Activated T-cell treated with anti-CD3 and anti-CD28 coated beads, Interleukin-2, amount 50 U/mL, for 24 hours (primary cell): ENCODE data around the gene SIAH1.
"Not testable (repeated sequence)": the region's sequence is repeated elsewhere in the genome, so short reads cannot be mapped to it uniquely, and the experiment has no call there.

Source experiments
- DNase-seq: peaks from one replicate; pipeline ENCODE4 v3.0.0-alpha.2; 2020
- H3K27ac Mint-ChIP-seq: 2 replicates; pipeline ENCODE4 v1.8.0; 2020; ENCODE audit warnings: mild to moderate bottlenecking, mixed read lengths
- H3K27me3 Mint-ChIP-seq: 2 replicates; pipeline ENCODE4 v1.8.0; 2020; ENCODE audit warnings: mixed read lengths
- H3K36me3 Mint-ChIP-seq: 2 replicates; pipeline ENCODE4 v1.8.0; 2020; ENCODE audit warnings: low read depth, mixed read lengths
- H3K4me1 Mint-ChIP-seq: 2 replicates; pipeline ENCODE4 v1.8.0; 2020; ENCODE audit warnings: low read depth, mixed read lengths
- H3K4me3 Mint-ChIP-seq: 2 replicates; pipeline ENCODE4 v1.8.0; 2020; ENCODE audit warnings: mild to moderate bottlenecking, moderate library complexity, mixed read lengths
- H3K9me3 Mint-ChIP-seq: 2 replicates; pipeline ENCODE4 v1.8.0; 2020; ENCODE audit warnings: mixed read lengths

The SIAH1 gene

DNA sequence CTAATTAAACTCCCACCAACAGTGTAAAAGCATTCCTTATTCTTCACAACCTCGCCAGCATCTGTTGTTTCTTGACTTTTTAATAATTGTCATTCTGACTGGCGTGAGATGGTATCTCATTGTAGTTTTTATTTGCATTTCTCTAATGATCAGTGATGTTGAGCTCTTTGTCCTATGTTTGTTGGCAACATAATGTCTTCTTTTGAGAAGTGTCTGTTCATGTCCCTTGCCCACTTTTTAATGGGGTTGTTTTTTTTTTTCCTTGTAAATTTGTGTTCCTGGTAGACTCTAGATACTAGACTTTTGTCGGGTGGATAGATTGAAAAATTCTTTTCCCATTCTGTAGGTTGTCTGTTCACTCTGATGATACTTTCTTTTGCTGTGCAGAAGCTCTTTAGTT, 71.3 kb downstream of the SIAH1 start:
- not testable (repeated sequence) for DNase-seq, H3K27me3 Mint-ChIP-seq, H3K4me3 Mint-ChIP-seq, H3K27ac Mint-ChIP-seq
- H3K36me3 Mint-ChIP-seq, result peaks cover 87% of the 10 kb centered on the region
- peaks cover 29% of the 10 kb centered on the region for H3K4me1 Mint-ChIP-seq
- H3K9me3 Mint-ChIP-seq, result peaks cover 33% of the 10 kb centered on the region

GRCh38 chr16:48310908-48311641, 74.1 kb downstream of the SIAH1 start:
- Mint-ChIP-seq H3K4me3 (no peak overlapping the region), H3K36me3 (peaks cover 95% of the 10 kb centered on the region), H3K27me3 (no peaks in the 10 kb centered on the region), H3K4me1 (peaks cover 8% of the 10 kb centered on the region), H3K9me3 (peaks cover 49% of the 10 kb centered on the region), H3K27ac (no peak overlapping the region)
- DNase-seq, result no peak
